GM12892 (cell line): ENCODE results near the gene IGLL1.
"Not testable (repeated sequence)": the region's sequence is repeated elsewhere in the genome, so short reads cannot be mapped to it uniquely, and the experiment has no call there.

Source experiments
- DNase-seq: peaks from one replicate; pipeline ENCODE4 v3.0.0; 2011; ENCODE audit not compliant: insufficient read length
- FAIRE-seq: peaks from 2 replicates; lab custom pipeline; 2011; peaks lifted over from hg19 to GRCh38; lab: Jason Lieb, UNC
- POLR2A ChIP-seq: IDR thresholded peaks from 2 replicates; pipeline ENCODE4 v1.6.1; 2011; ENCODE audit warnings: low read depth, low read length, control low read depth
- POLR2AphosphoS5 ChIP-seq: IDR thresholded peaks from 2 replicates; pipeline ENCODE4 v1.6.1; 2011; ENCODE audit warnings: low read depth, low read length, control low read depth
- TAF1 ChIP-seq: IDR thresholded peaks from 2 replicates; pipeline ENCODE4 v1.6.1; 2011; ENCODE audit warnings: low read depth, mild to moderate bottlenecking, control low read depth, low read length, borderline replicate concordance

The IGLL1 gene

DNA sequence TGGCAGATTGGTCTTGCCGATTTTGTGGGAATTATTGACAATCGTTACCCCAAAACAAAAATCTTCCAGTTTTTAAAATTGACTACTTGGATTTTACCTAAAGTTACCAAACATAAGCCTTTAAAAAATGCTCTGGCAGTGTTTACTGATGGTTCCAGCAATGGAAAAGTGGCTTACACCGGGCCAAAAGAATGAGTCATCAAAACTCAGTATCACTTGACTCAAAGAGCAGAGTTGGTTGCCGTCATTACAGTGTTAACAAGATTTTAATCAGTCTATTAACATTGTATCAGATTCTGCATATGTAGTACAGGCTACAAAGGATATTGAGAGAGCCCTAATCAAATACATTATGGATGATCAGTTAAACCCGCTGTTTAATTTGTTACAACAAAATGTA, 37.2 kb downstream of the IGLL1 start:
- FAIRE-seq (no peak), DNase-seq (no peak)
- TF ChIP-seq POLR2A: no peak
- TF ChIP-seq TAF1: no peak
- TF ChIP-seq POLR2AphosphoS5: no peak

- not testable (repeated sequence) for FAIRE-seq, DNase-seq
Observed at GRCh38 chr22:23542391-23542790, 37.7 kb downstream of the IGLL1 start.

GRCh38 chr22:23541849-23542281, 38.2 kb downstream of the IGLL1 start:
- FAIRE-seq: peak; percentile 17
- not testable (repeated sequence) for DNase-seq

GRCh38 chr22:23540837-23541236, 39.3 kb downstream of the IGLL1 start:
- not testable (repeated sequence) for FAIRE-seq, DNase-seq

GRCh38 chr22:23539839-23540198, 40.3 kb downstream of the IGLL1 start:
- peak; percentile 33 for FAIRE-seq
- not testable (repeated sequence) for DNase-seq

DNA sequence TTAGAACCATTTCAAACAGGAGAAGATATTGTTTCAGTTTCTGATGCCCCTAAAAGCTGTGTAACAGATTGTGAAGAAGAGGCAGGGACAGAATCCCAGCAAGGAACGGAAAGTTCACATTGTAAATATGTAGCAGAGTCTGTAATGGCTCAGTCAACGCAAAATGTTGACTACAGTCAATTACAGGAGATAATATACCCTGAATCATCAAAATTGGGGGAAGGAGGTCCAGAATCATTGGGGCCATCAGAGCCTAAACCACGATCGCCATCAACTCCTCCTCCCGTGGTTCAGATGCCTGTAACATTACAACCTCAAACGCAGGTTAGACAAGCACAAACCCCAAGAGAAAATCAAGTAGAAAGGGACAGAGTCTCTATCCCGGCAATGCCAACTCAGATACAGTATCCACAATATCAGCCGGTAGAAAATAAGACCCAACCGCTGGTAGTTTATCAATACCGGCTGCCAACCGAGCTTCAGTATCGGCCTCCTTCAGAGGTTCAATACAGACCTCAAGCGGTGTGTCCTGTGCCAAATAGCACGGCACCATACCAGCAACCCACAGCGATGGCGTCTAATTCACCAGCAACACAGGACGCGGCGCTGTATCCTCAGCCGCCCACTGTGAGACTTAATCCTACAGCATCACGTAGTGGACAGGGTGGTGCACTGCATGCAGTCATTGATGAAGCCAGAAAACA, 40.8 kb downstream of the IGLL1 start:
- TF ChIP-seq POLR2A (no peak), POLR2AphosphoS5 (no peak), TAF1 (no peak)
- FAIRE-seq (peak; percentile 95), DNase-seq (no peak)

DNA sequence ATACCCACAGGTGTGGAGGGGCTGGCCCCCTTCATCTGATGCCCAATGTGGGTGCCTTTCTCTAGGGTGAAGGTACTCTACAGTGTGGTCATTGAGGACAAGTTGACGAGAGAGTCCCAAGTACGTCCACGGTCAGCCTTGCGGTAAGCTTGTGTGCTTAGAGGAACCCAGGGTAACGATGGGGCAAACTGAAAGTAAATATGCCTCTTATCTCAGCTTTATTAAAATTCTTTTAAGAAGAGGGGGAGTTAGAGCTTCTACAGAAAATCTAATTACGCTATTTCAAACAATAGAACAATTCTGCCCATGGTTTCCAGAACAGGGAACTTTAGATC, 41.4 kb downstream of the IGLL1 start:
- not testable (repeated sequence) for DNase-seq, FAIRE-seq

DNA sequence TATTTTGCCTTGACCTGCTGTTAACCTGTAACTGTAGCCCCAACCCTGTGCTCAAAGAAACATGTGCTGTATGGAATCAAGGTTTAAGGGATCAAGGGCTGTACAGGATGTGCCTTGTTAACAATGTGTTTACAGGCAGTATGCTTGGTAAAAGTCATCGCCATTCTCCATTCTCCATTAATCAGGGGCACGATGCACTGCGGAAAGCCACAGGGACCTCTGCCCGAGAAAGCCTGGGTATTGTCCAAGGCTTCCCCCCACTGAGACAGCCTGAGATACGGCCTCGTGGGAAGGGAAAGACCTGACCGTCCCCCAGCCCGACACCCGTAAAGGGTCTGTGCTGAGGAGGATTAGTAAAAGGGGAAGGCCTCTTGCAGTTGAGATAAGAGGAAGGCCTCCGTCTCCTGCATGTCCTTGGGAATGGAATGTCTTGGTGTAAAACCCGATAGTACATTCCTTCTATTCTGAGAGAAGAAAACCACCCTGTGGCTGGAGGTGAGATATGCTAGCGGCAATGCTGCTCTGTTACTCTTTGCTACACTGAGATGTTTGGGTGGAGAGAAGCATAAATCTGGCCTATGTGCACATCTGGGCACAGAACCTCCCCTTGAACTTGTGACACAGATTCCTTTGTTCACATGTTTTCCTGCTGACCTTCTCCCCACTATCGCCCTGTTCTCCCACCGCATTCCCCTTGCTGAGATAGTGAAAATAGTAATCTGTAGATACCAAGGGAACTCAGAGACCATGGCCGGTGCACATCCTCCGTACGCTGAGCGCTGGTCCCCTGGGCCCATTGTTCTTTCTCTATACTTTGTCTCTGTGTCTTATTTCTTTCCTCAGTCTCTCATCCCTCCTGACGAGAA, 42.0 kb downstream of the IGLL1 start:
- DNase-seq, FAIRE-seq: not testable (repeated sequence)

DNA sequence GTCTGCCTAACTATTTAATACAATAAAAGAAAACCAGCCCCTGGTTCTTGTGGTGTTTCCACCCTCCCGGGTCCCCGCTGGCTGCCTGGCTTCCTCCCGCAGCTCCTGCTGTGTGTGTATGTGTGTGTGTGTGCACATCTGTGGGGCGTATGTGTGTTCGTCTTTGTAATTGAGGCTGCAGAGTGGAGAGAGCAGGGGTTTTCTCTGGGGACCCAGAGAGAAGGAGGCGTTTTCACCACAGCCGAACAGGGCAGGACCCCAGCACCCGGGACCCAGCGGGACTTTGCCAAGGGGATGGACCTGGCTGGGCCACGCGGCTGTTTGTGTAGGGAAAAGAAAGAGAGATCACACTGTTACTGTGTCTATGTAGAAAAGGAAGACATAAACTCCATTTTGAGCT, 42.7 kb downstream of the IGLL1 start:
- DNase-seq (no peak), FAIRE-seq (no peak)
- no peak for TF ChIP-seq POLR2A
- no peak for TF ChIP-seq POLR2AphosphoS5
- no peak for TF ChIP-seq TAF1

DNA sequence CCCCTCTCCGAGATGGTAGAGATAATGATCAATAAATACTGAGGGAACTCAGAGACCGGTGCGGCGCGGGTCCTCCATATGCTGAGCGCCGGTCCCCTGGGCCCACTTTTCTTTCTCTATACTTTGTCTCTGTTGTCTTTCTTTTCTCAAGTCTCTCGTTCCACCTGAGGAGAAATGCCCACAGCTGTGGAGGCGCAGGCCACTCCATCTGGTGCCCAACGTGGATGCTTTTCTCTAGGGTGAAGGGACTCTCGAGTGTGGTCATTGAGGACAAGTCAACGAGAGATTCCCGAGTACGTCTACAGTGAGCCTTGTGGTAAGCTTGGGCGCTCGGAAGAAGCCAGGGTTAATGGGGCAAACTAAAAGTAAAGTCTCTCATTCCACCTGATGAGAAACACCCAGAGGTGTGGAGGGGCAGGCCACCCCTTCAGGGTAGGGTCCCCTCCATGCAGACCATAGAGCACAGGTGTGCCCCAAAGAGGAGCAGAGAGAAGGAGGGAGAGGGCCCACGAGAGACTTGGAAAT, 43.2 kb downstream of the IGLL1 start:
- no peak for TF ChIP-seq POLR2AphosphoS5
- TF ChIP-seq POLR2A: no peak
- no peak for TF ChIP-seq TAF1
- FAIRE-seq (no peak), DNase-seq (no peak)

DNA sequence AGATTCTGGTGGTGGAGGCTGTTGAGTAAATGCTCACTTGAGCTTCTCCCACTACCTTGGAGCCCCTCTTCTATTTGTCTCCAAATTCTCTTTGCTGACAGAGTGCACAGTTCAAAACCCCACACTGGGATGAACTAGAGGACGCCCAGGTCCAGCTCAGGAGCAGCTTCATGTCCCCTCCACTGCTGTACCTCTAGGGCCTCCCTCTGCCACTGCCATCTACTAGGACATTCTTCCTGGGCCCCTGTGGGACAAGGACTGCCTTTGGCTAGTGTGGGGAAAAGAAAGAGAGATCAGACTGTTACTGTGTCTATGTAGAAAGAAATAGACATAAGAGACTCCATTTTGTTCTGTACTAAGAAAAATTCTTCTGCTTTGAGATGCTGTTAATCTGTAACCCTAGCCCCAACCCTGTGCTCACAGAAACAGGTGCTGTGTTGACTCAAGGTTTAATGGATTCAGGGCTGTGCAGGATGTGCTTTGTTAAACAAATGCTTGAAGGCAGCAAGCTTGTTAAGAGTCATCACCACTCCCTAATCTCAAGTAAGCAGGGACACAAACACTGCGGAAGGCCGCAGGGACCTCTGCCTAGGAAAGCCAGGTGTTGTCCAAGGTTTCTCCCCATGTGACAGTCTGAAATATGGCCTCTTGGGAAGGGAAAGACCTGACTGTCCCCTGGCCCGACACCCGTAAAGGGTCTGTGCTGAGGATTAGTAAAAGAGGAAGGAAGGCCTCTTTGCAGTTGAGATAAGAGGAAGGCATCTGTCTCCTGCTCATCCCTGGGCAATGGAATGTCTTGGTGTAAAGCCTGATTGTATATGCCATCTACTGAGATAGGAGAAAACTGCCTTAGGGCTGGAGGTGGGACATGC, 44.1 kb downstream of the IGLL1 start:
- DNase-seq: not testable (repeated sequence)

DNA sequence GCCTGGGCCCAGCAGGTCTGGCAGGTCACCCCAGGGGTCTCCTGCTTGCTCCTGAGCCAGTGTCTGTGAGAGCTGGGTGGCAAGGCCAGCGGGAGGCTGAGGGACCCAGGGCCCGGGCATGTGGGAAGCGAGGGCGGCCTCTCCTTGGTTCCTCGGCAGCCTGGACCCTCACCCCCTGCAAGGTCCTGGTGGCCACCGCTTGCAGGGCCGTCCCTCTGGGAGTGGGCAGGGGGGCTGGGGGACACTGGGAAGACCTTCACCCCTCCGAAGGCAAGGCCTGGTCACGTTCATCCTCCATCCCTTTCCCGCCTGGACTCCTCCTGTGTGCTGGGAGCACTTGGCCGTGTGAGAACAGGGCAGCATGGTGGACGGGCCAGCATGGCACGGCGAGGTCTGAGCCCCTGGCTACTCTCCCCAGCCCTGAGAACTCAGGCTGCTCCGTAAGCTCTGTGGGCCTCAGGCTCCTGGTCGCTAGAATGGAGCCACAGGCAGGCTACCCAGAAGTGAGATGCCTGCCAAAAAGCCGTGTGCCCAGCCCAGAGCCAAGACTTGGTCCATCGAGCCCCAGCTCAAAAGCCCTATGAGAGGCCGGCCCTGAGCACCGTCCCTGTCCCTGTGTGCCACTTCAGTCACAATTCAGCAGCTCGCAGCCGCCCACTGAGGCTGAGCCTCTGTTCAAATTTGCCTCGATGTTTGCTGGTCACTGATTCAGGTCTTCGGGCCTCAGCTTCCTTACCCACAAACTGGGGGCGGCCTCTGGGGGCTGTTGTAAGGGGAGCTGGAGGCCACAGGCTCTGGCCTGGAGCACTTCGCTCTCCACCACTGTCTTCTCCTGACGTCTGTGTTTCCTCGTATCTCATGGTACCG, 45.0 kb downstream of the IGLL1 start:
- peak; percentile 8 for DNase-seq
- TF ChIP-seq POLR2AphosphoS5 (no peak), TAF1 (no peak), POLR2A (no peak)
- no peak for FAIRE-seq

More for the DNA sequence above, 44.1 kb downstream of the IGLL1 start:
- FAIRE-seq: not testable (repeated sequence)
